ENCODE measurements around the gene LENEP.

LENEP gene

GRCh38 chr1:154961207-154962155 lies 31.9 kb upstream of the LENEP start, which contains the start of gene PYGO2:
PYGO2 (minus strand) TSS chr1:154961782; CDS start chr1:154961576, 206 bp downstream.
- Histone ChIP-seq H3K9me3 (ENCODE audit: insufficient read depth, low read length) (no peaks in the 10 kb centered on the region; the same call in 1 of the 2 replicates), H3K4me1 (ENCODE audit: insufficient read depth, insufficient read length) (peaks cover 6% of the 10 kb centered on the region), H3K4me3 (ENCODE audit: insufficient read length, low read depth) (peak within 1 kb of the TSS; percentile 84), H3K27me3 (ENCODE audit: insufficient read depth, insufficient read length) (no peaks in the 10 kb centered on the region), H3K36me3 (ENCODE audit: insufficient read depth, insufficient read length, low read length) (peaks cover 73% of the 10 kb centered on the region), H3K9ac (ENCODE audit: insufficient read length, low read depth) (peak within 1 kb of the TSS; percentile 98)
- TF ChIP-seq SUZ12 (IDR thresholded peaks at IDR 0.05; ENCODE audit: extremely low read depth, insufficient read depth, insufficient read length) (no peak), YY1 (IDR thresholded peaks at IDR 0.05; ENCODE audit: insufficient read depth, insufficient read length) (no peak), ZNF274 (IDR thresholded peaks at IDR 0.05; ENCODE audit: low read depth, low read length) (no peak)
- DNase-seq (ENCODE audit: low read depth, low spot score), result no peak

GRCh38 chr1:154962156-154962749 lies 31.1 kb upstream of the LENEP start:
- DNase-seq (ENCODE audit: low read depth, low spot score), result no peak
- no peaks in the 10 kb centered on the region for H3K27me3 ChIP-seq (ENCODE audit: insufficient read depth, insufficient read length)
- H3K4me1 ChIP-seq (ENCODE audit: insufficient read depth, insufficient read length), result peaks cover 6% of the 10 kb centered on the region
- TF ChIP-seq YY1 (IDR thresholded peaks at IDR 0.05; ENCODE audit: insufficient read depth, insufficient read length) (no peak), SUZ12 (IDR thresholded peaks at IDR 0.05; ENCODE audit: extremely low read depth, insufficient read depth, insufficient read length) (no peak), ZNF274 (IDR thresholded peaks at IDR 0.05; ENCODE audit: low read depth, low read length) (no peak)
- peaks cover 80% of the 10 kb centered on the region for H3K36me3 ChIP-seq (ENCODE audit: insufficient read depth, insufficient read length, low read length)
- H3K4me3 ChIP-seq (ENCODE audit: insufficient read length, low read depth), result peak overlapping the region; percentile 84
- H3K9me3 ChIP-seq (ENCODE audit: insufficient read depth, low read length), result no peaks in the 10 kb centered on the region; the same call in 1 of the 2 replicates
- peak overlapping the region; percentile 98 for H3K9ac ChIP-seq (ENCODE audit: insufficient read length, low read depth)

GRCh38 chr1:154962795-154963330 lies 30.5 kb upstream of the LENEP start:
- Histone ChIP-seq H3K4me1 (ENCODE audit: insufficient read depth, insufficient read length) (peaks cover 9% of the 10 kb centered on the region), H3K36me3 (ENCODE audit: insufficient read depth, insufficient read length, low read length) (peaks cover 85% of the 10 kb centered on the region), H3K9ac (ENCODE audit: insufficient read length, low read depth) (peak overlapping the region; percentile 98), H3K27me3 (ENCODE audit: insufficient read depth, insufficient read length) (no peaks in the 10 kb centered on the region), H3K4me3 (ENCODE audit: insufficient read length, low read depth) (peak overlapping the region; percentile 84), H3K9me3 (ENCODE audit: insufficient read depth, low read length) (no peaks in the 10 kb centered on the region; the same call in 1 of the 2 replicates)
- TF ChIP-seq SUZ12 (IDR thresholded peaks at IDR 0.05; ENCODE audit: extremely low read depth, insufficient read depth, insufficient read length) (no peak), YY1 (IDR thresholded peaks at IDR 0.05; ENCODE audit: insufficient read depth, insufficient read length) (no peak), ZNF274 (IDR thresholded peaks at IDR 0.05; ENCODE audit: low read depth, low read length) (no peak)
- no peak for DNase-seq (ENCODE audit: low read depth, low spot score)

- no peak for DNase-seq (ENCODE audit: low read depth, low spot score)
- no peaks in the 10 kb centered on the region; the same call in 1 of the 2 replicates for H3K9me3 ChIP-seq (ENCODE audit: insufficient read depth, low read length)
- H3K4me3 ChIP-seq (ENCODE audit: insufficient read length, low read depth), result no peak overlapping the region
- H3K4me1 ChIP-seq (ENCODE audit: insufficient read depth, insufficient read length), result peaks cover 11% of the 10 kb centered on the region
- H3K9ac ChIP-seq (ENCODE audit: insufficient read length, low read depth), result no peak overlapping the region
- H3K27me3 ChIP-seq (ENCODE audit: insufficient read depth, insufficient read length), result no peaks in the 10 kb centered on the region
- H3K36me3 ChIP-seq (ENCODE audit: insufficient read depth, insufficient read length, low read length), result peaks cover 85% of the 10 kb centered on the region
- no peak for TF ChIP-seq YY1 (IDR thresholded peaks at IDR 0.05; ENCODE audit: insufficient read depth, insufficient read length)
- no peak for TF ChIP-seq ZNF274 (IDR thresholded peaks at IDR 0.05; ENCODE audit: low read depth, low read length)
- TF ChIP-seq SUZ12 (IDR thresholded peaks at IDR 0.05; ENCODE audit: extremely low read depth, insufficient read depth, insufficient read length), result no peak
Measured at GRCh38 chr1:154963643-154964042, 29.7 kb upstream of the LENEP start.

- H3K27me3 ChIP-seq (ENCODE audit: insufficient read depth, insufficient read length), result no peaks in the 10 kb centered on the region
- H3K4me3 ChIP-seq (ENCODE audit: insufficient read length, low read depth), result no peak overlapping the region
- no peak overlapping the region for H3K9ac ChIP-seq (ENCODE audit: insufficient read length, low read depth)
- peaks cover 15% of the 10 kb centered on the region for H3K4me1 ChIP-seq (ENCODE audit: insufficient read depth, insufficient read length)
- no peak for DNase-seq (ENCODE audit: low read depth, low spot score)
- TF ChIP-seq ZNF274 (IDR thresholded peaks at IDR 0.05; ENCODE audit: low read depth, low read length), result no peak
- no peak for TF ChIP-seq SUZ12 (IDR thresholded peaks at IDR 0.05; ENCODE audit: extremely low read depth, insufficient read depth, insufficient read length)
- TF ChIP-seq YY1 (IDR thresholded peaks at IDR 0.05; ENCODE audit: insufficient read depth, insufficient read length), result no peak
- peaks cover 85% of the 10 kb centered on the region for H3K36me3 ChIP-seq (ENCODE audit: insufficient read depth, insufficient read length, low read length)
- H3K9me3 ChIP-seq (ENCODE audit: insufficient read depth, low read length), result no peaks in the 10 kb centered on the region; the same call in 1 of the 2 replicates
Measured at GRCh38 chr1:154964359-154964758, 29.0 kb upstream of the LENEP start.

GRCh38 chr1:154966111-154966510 lies 27.3 kb upstream of the LENEP start:
- H3K4me1 ChIP-seq (ENCODE audit: insufficient read depth, insufficient read length), result peaks cover 16% of the 10 kb centered on the region
- no peak overlapping the region for H3K9ac ChIP-seq (ENCODE audit: insufficient read length, low read depth)
- TF ChIP-seq ZNF274 (IDR thresholded peaks at IDR 0.05; ENCODE audit: low read depth, low read length) (no peak), SUZ12 (IDR thresholded peaks at IDR 0.05; ENCODE audit: extremely low read depth, insufficient read depth, insufficient read length) (no peak), YY1 (IDR thresholded peaks at IDR 0.05; ENCODE audit: insufficient read depth, insufficient read length) (no peak)
- no peaks in the 10 kb centered on the region for H3K9me3 ChIP-seq (ENCODE audit: insufficient read depth, low read length)
- H3K4me3 ChIP-seq (ENCODE audit: insufficient read length, low read depth), result no peak overlapping the region
- no peak for DNase-seq (ENCODE audit: low read depth, low spot score)
- peaks cover 75% of the 10 kb centered on the region for H3K36me3 ChIP-seq (ENCODE audit: insufficient read depth, insufficient read length, low read length)
- no peaks in the 10 kb centered on the region for H3K27me3 ChIP-seq (ENCODE audit: insufficient read depth, insufficient read length)

All from NT2/D1 (cell line).